Measurements from ENCODE around the gene ZDHHC15.
"Not testable (repeated sequence)": the region's sequence is repeated elsewhere in the genome, so short reads cannot be mapped to it uniquely, and the experiment has no call there.

Gene ZDHHC15

GRCh38 chrX:75361788-75362187 lies 161.0 kb downstream of the ZDHHC15 start (continued):
- no peak for TF ChIP-seq ZNF19 (tag by site-specific recombination; IDR thresholded peaks at IDR 0.05; ENCODE audit: low read depth)
- no peak for TF ChIP-seq ZNF558 (tag by site-specific recombination; IDR thresholded peaks at IDR 0.05)

GRCh38 chrX:75348601-75349000 lies 174.2 kb downstream of the ZDHHC15 start:
- H3K4me3 ChIP-seq (ENCODE audit: low read depth, low read length); H3K9me3 ChIP-seq (ENCODE audit: control insufficient read depth, insufficient read depth, low read depth, low read length); CTCF ChIA-PET; POLR2A ChIA-PET; H3K27ac ChIP-seq (ENCODE audit: extremely low read depth, low read depth, low read length); H3K36me3 ChIP-seq (ENCODE audit: control insufficient read depth in 2 of 2, insufficient read depth in 1 of 2, low read length in 2 of 2); H3K4me1 ChIP-seq (ENCODE audit: control insufficient read depth, insufficient read depth, low read length): not testable (repeated sequence)
- peak; percentile 41; the same call in 1 of the 2 replicates for TF ChIP-seq ZNF580 (tag by site-specific recombination; IDR thresholded peaks at IDR 0.05)
- peak; percentile 94 for TF ChIP-seq ZNF280D (tag by site-specific recombination; IDR thresholded peaks at IDR 0.05)
- TF ChIP-seq ZNF146 (tag by site-specific recombination; IDR thresholded peaks at IDR 0.05), result peak; percentile 95

GRCh38 chrX:75337525-75337924 lies 185.3 kb downstream of the ZDHHC15 start:
- H3K4me1 ChIP-seq (ENCODE audit: control insufficient read depth, insufficient read depth, low read length), result no peaks in the 10 kb centered on the region
- no peak overlapping the region for H3K4me3 ChIP-seq (ENCODE audit: low read depth, low read length)
- ChIA-PET POLR2A (no interaction called here), CTCF (interaction anchor here (0.5 kb wide), 1 partner anchor 47 kb away, joined by 3 read pairs; no protein-coding TSS in a partner anchor)
- H3K27ac ChIP-seq (ENCODE audit: extremely low read depth, low read depth, low read length), result no peak overlapping the region
- no peaks in the 10 kb centered on the region for H3K36me3 ChIP-seq (ENCODE audit: control insufficient read depth in 2 of 2, insufficient read depth in 1 of 2, low read length in 2 of 2)
- peaks cover 5% of the 10 kb centered on the region for H3K9me3 ChIP-seq (ENCODE audit: control insufficient read depth, insufficient read depth, low read depth, low read length)
- peak; percentile 53 for TF ChIP-seq GLIS1 (tag by site-specific recombination; IDR thresholded peaks at IDR 0.05)
- no peak for TF ChIP-seq PRDM6 (tag by site-specific recombination; IDR thresholded peaks at IDR 0.05)

GRCh38 chrX:75335127-75335458 lies 187.7 kb downstream of the ZDHHC15 start:
- peaks cover 6% of the 10 kb centered on the region for H3K9me3 ChIP-seq (ENCODE audit: control insufficient read depth, insufficient read depth, low read depth, low read length)
- H3K4me1 ChIP-seq (ENCODE audit: control insufficient read depth, insufficient read depth, low read length), result no peaks in the 10 kb centered on the region
- no peaks in the 10 kb centered on the region for H3K36me3 ChIP-seq (ENCODE audit: control insufficient read depth in 2 of 2, insufficient read depth in 1 of 2, low read length in 2 of 2)
- POLR2A ChIA-PET, result no interaction called here
- no peak overlapping the region for H3K4me3 ChIP-seq (ENCODE audit: low read depth, low read length)
- CTCF ChIA-PET, result no interaction called here
- no peak overlapping the region for H3K27ac ChIP-seq (ENCODE audit: extremely low read depth, low read depth, low read length)
- TF ChIP-seq ZNF426 (tag by site-specific recombination; IDR thresholded peaks at IDR 0.05) (no peak), ZNF621 (tag by site-specific recombination; IDR thresholded peaks at IDR 0.05) (no peak), BCL11B (tag by site-specific recombination; IDR thresholded peaks at IDR 0.05; ENCODE audit: low read depth) (no peak), PRDM1 (tag by site-specific recombination; IDR thresholded peaks at IDR 0.05) (no peak), ZNF488 (tag by site-specific recombination; IDR thresholded peaks at IDR 0.05) (no peak), PRDM4 (tag by site-specific recombination; IDR thresholded peaks at IDR 0.05) (no peak), ZNF558 (tag by site-specific recombination; IDR thresholded peaks at IDR 0.05) (no peak), ZNF248 (tag by site-specific recombination; IDR thresholded peaks at IDR 0.05) (no peak), TRIM28 (IDR thresholded peaks at IDR 0.05; ENCODE audit: borderline replicate concordance, low read length) (no peak), ZNF544 (tag by site-specific recombination; IDR thresholded peaks at IDR 0.05) (no peak), ZNF423 (tag by site-specific recombination; IDR thresholded peaks at IDR 0.05) (no peak), KLF1 (tag by site-specific recombination; IDR thresholded peaks at IDR 0.05) (no peak), MEIS1 (CRISPR knock-in tag; IDR thresholded peaks at IDR 0.05; ENCODE audit: borderline replicate concordance) (no peak), ZNF335 (tag by site-specific recombination; conservative IDR thresholded peaks at IDR 0.05) (no peak), ZNF280C (tag by site-specific recombination; IDR thresholded peaks at IDR 0.05) (no peak)

Measured in HEK293 (cell line).